ENCODE data around the gene RPL39L.
"Not testable (repeated sequence)": the region's sequence is repeated elsewhere in the genome, so short reads cannot be mapped to it uniquely, and the experiment has no call there.

The RPL39L gene

GRCh38 chr3:187139126-187139894 is at the start of gene RPL39L:
RPL39L (minus strand) TSS chr3:187139496; CDS start chr3:187121300, 18,196 bp downstream.
- peak; percentile 66 to 83 for DNase-seq

DNA sequence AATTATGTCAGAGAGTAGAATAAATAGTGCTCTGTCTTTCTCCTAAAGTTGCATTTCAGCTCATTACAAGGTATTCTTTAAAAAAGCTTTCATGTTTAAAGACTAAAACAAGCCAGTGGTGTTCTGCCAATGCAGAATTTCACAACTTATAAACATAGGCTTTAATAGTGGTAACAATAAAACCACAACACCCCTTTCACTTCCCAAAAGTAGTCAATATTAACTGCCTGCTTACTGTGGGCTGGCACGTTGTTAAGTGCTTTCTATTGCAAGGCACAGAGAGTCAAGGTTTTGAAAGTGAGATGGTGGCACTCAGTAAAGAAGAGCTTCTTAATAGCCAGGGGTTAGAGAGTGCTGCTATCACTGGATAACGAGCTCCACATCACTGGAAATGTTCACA is 49.6 kb upstream of the RPL39L start:
- no peak for DNase-seq

- no peak for DNase-seq
Measured at GRCh38 chr3:187186801-187187421, 47.6 kb upstream of the RPL39L start.

DNA sequence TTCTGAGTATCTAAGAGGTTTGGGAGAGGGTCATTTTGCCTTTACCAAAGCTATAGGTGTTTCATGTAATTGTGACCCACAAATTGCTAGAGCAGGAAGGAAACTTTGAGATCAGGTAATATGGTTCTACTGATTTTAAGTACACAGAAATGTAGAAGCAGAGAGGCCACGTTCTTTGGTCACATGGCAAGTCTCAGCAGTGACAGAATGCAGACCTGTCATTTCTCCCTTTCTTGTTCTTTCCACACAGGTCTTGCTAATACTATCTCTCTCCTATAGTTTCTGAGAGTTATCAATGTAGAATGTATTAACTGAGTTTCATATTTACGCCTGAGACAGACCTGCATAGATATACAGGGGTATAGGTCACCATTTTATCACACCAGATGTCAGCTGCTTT is 47.1 kb upstream of the RPL39L start:
- DNase-seq = no peak

GRCh38 chr3:187185759-187186158 is 46.5 kb upstream of the RPL39L start:
- no peak for DNase-seq

DNA sequence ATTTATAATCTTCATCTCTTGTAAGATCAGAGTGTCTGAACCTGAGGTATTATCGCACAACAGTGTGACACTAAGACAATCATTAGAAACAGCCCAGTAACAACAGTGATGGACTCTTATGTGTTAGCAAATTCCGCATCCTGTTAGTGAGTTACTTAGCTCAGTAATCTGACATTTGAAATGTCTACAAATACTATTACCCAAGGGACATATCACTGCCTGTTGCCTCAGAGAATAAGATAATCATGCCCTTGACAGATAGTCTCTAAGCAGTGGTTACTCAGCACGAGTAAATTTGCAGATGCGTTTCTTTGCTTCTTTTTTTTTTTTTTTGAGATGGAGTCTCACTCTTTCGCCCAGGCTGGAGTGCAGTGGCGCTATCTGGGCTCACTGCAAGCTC is 44.6 kb upstream of the RPL39L start:
- no peak for DNase-seq

DNA sequence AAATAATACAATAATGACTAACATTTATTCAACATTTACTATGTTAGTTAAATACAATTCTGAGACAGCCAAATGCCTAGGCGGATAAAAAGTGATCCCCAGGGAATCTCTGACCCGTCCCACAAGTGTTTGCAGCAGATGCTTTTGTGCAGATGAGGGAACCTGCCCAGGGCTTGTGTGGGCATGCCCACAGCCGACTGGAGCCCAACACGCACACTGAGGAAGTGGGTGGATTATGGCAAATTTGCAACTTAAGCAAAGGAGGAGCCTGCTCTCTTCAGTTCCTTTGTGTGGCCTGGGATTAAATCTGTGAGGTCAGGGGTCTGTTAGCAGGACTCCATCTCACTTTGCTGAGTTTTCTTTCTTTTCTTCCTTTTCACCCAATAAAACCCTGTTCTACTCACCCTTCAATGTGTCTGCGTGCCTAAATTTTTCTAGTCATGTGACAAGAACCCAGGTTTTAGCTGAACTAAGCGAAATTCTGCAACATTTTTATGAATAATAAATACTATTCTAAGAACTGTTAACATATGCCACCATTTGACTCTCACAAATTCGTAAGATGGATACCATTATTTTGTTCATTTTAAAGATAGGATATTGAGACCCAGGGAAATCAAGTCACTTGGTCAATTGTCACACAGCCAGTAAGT is 44.0 kb upstream of the RPL39L start:
- DNase-seq = no peak

GRCh38 chr3:187181454-187182170 is 42.3 kb upstream of the RPL39L start:
- DNase-seq = no peak

DNA sequence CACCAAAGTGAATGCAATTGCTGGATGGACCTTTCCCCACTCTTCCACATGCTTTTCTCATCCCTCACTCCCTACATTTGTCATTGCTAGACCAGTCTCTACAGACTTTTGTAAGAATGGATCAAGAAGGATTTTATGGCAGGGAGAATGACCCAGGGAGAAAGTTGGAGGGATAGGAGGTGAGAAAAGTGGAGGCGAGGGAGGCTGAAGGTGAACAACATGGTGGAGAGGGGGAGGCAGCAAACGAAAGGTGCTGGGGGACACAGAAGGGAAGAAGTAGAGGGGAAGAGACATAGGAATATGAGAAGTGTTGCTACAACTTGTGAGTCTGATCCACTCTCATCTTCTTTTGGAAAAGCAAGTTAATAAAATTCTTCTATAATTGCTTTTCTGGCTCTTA is 33.6 kb upstream of the RPL39L start:
- no peak for DNase-seq

GRCh38 chr3:187170911-187171310 is 31.6 kb upstream of the RPL39L start:
- DNase-seq = not testable (repeated sequence)

- no peak for DNase-seq
Measured at GRCh38 chr3:187169231-187169960, 30.1 kb upstream of the RPL39L start.

GRCh38 chr3:187167777-187168176 is 28.5 kb upstream of the RPL39L start:
- DNase-seq = no peak

- DNase-seq = no peak
Measured at GRCh38 chr3:187166750-187167149, 27.5 kb upstream of the RPL39L start.

GRCh38 chr3:187165144-187165543 is 25.8 kb upstream of the RPL39L start:
- DNase-seq = peak in 1 of 2 donors; percentile 35

- DNase-seq = no peak
Measured at GRCh38 chr3:187162265-187162953, 23.1 kb upstream of the RPL39L start.

DNA sequence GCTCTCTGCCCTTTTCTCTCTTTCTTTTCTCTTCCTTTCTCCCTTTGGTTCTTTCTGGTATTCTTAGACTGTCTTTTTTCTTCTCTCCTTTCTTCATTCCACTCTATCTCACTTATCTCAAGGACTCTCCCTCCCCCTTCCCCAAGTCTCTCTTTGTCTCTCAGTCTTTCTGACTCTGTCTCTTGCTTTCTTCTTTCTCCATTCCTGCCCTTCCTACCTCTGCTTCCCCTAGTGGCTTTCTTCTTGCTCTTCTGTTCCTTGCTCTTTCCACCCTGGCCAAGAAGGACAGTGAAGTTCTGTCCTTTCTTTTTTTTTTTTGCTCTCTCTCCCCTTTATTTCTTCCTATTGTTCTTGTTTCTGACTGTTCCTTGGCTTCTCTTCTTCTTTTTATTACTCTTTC is 22.3 kb upstream of the RPL39L start:
- no peak for DNase-seq

GRCh38 chr3:187150599-187150998 is 11.3 kb upstream of the RPL39L start:
- DNase-seq = no peak

DNA sequence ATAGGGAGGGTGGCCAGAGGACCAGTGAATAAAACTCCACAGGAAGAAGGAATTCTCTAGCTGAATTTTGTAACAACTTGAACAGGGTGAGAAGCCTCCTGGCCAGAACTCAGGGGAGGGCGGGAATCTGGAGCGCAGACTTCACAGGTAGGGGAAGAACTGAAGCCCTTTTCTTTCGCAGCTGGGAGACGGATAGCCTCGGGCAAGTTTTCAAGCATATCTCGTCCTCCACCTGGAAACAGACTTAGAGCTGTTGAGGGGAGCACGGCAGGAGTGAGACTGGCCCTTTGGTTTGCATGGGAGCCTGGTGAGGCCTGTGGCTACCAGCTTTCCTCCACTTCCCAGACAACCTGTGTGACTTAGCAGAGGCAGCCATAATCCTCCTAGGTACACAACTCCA is 10.9 kb upstream of the RPL39L start:
- DNase-seq = no peak

- no peak for DNase-seq
Measured at GRCh38 chr3:187146389-187146788, 7.1 kb upstream of the RPL39L start.

GRCh38 chr3:187145149-187145895 is 6.0 kb upstream of the RPL39L start:
- no peak for DNase-seq

DNA sequence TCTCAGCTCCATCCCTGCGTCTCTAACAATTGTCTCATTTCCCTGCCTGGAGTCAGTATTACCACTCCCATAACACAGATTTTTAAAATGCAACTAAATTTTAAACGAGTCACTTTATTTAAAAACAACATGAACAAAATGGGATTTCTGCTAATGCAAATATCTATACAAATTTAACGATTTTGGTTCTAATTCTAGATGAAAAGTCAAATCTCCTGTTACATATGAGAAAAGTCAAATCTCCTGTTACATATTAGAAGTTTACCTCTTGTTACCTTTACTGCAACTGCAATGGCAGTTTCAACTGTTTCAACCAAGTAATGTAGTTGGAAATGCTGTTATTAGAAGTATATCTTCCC is 578 bp upstream of the RPL39L start:
- DNase-seq = no peak
